HG03135 (cell line): ENCODE measurements around the gene MAPK6.

Experiments used
- ATAC-seq: cut with Tn5 transposase; IDR thresholded peaks from one replicate; pipeline ENCODE4 v1.9.1; 2021; ENCODE audit warnings: mild to moderate bottlenecking, moderate library complexity; ENCODE audit not compliant: unreplicated experiment

Gene MAPK6

GRCh38 chr15:52010633-52011595 is 8.1 kb upstream of the MAPK6 start:
- no peak for ATAC-seq

GRCh38 chr15:52011711-52012144 is 7.3 kb upstream of the MAPK6 start:
- ATAC-seq: no peak

- no peak for ATAC-seq
Measured at GRCh38 chr15:52012210-52012609, 6.8 kb upstream of the MAPK6 start.

- no peak for ATAC-seq
Measured at GRCh38 chr15:52013151-52013791, 5.7 kb upstream of the MAPK6 start.

GRCh38 chr15:52014616-52015015 is 4.4 kb upstream of the MAPK6 start:
- no peak for ATAC-seq

GRCh38 chr15:52016316-52016715 is 2.7 kb upstream of the MAPK6 start:
- no peak for ATAC-seq

GRCh38 chr15:52018244-52018643 is 775 bp upstream of the MAPK6 start:
- ATAC-seq: no peak

GRCh38 chr15:52019394-52020220 is 588 bp downstream of the MAPK6 start:
- ATAC-seq: peak; percentile 47

- ATAC-seq: no peak
Measured at GRCh38 chr15:52020221-52021085, 1.4 kb downstream of the MAPK6 start.

- no peak for ATAC-seq
Measured at GRCh38 chr15:52021128-52021671, 2.2 kb downstream of the MAPK6 start.

GRCh38 chr15:52021892-52022540 is 3.0 kb downstream of the MAPK6 start:
- ATAC-seq: no peak

GRCh38 chr15:52023169-52023922 is 4.3 kb downstream of the MAPK6 start:
- ATAC-seq: no peak

GRCh38 chr15:52028431-52029093 is 9.5 kb downstream of the MAPK6 start:
- ATAC-seq: no peak

GRCh38 chr15:52030010-52030409 is 11.0 kb downstream of the MAPK6 start:
- ATAC-seq: no peak

GRCh38 chr15:52031556-52031955 is 12.5 kb downstream of the MAPK6 start:
- ATAC-seq: no peak

- no peak for ATAC-seq
Measured at GRCh38 chr15:52037889-52038505, 19.0 kb downstream of the MAPK6 start.

- no peak for ATAC-seq
Measured at GRCh38 chr15:52039925-52040781, 21.1 kb downstream of the MAPK6 start.
